ENCODE measurements around the gene CEP57L1. TPM values are rescaled to one million over a fixed set of nuclear protein-coding genes. Genes with fewer than 3 reads are reported as not detected.

The CEP57L1 gene
- total and polyA plus RNA-seq, 2 donors (not counting 1 experiment from before 2014, with no cell fraction given), result 18.6 to 36.0 TPM

GRCh38 chr6:109179507-109179906 is 84.2 kb downstream of the CEP57L1 start:
- Histone ChIP-seq H3K4me2 (ENCODE audit: extremely low read depth, insufficient read depth, low read length) (no peak overlapping the region), H3K4me1 (ENCODE audit: control insufficient read depth, extremely low read depth, insufficient read depth, low read length) (no peaks in the 10 kb centered on the region), H3K36me3 (ENCODE audit: control insufficient read depth, insufficient read depth, low read length) (no peaks in the 10 kb centered on the region), H3K27me3 (ENCODE audit: control insufficient read depth, insufficient read depth, low read length) (peaks cover 4% of the 10 kb centered on the region), H3K4me3 (replicated peaks in 1 of 4; ENCODE audit: control extremely low read depth in 1 of 4, insufficient read depth in 1 of 4, low read depth in 3 of 4, low read length in 4 of 4) (no peak overlapping the region), H3K9ac (ENCODE audit: insufficient read depth, low read length) (no peak overlapping the region), H3K79me2 (ENCODE audit: control insufficient read depth, insufficient read depth, low read length) (no peaks in the 10 kb centered on the region), H4K20me1 (ENCODE audit: control insufficient read depth, extremely low read depth, insufficient read depth, low read length) (no peaks in the 10 kb centered on the region), H3K27ac (ENCODE audit: insufficient read depth, low read length) (no peak overlapping the region), H2AFZ (ENCODE audit: low read length) (no peak overlapping the region), H3K9me3 (ENCODE audit: control insufficient read depth, insufficient read depth, low read depth, low read length) (no peaks in the 10 kb centered on the region)
- TF ChIP-seq CTCF (conservative IDR thresholded peaks at IDR 0.05 in 1 of 2, IDR thresholded peaks at IDR 0.05 in 1 of 2; ENCODE audit: low read depth in 1 of 2, low read length in 2 of 2) (no peak), EZH2 (IDR thresholded peaks at IDR 0.05; ENCODE audit: low read length, missing control alignments) (no peak)
- DNase-seq (ENCODE audit: low read depth in 2 of 2), result no peak

GRCh38 chr6:109182578-109182977 is 87.3 kb downstream of the CEP57L1 start:
- Histone ChIP-seq H3K27me3 (ENCODE audit: control insufficient read depth, insufficient read depth, low read length) (peaks cover 9% of the 10 kb centered on the region), H4K20me1 (ENCODE audit: control insufficient read depth, extremely low read depth, insufficient read depth, low read length) (no peaks in the 10 kb centered on the region), H3K79me2 (ENCODE audit: control insufficient read depth, insufficient read depth, low read length) (no peaks in the 10 kb centered on the region), H2AFZ (ENCODE audit: low read length) (no peak overlapping the region), H3K27ac (ENCODE audit: insufficient read depth, low read length) (no peak overlapping the region), H3K4me1 (ENCODE audit: control insufficient read depth, extremely low read depth, insufficient read depth, low read length) (no peaks in the 10 kb centered on the region), H3K9ac (ENCODE audit: insufficient read depth, low read length) (no peak overlapping the region), H3K9me3 (ENCODE audit: control insufficient read depth, insufficient read depth, low read depth, low read length) (no peaks in the 10 kb centered on the region), H3K4me2 (ENCODE audit: extremely low read depth, insufficient read depth, low read length) (no peak overlapping the region), H3K4me3 (replicated peaks in 1 of 4; ENCODE audit: control extremely low read depth in 1 of 4, insufficient read depth in 1 of 4, low read depth in 3 of 4, low read length in 4 of 4) (no peak overlapping the region), H3K36me3 (ENCODE audit: control insufficient read depth, insufficient read depth, low read length) (no peaks in the 10 kb centered on the region)
- no peak for DNase-seq (ENCODE audit: low read depth in 2 of 2)
- TF ChIP-seq CTCF (conservative IDR thresholded peaks at IDR 0.05 in 1 of 2, IDR thresholded peaks at IDR 0.05 in 1 of 2; ENCODE audit: low read depth in 1 of 2, low read length in 2 of 2) (no peak), EZH2 (IDR thresholded peaks at IDR 0.05; ENCODE audit: low read length, missing control alignments) (no peak)

GRCh38 chr6:109183109-109183650 is 87.9 kb downstream of the CEP57L1 start:
- Histone ChIP-seq H3K4me1 (ENCODE audit: control insufficient read depth, extremely low read depth, insufficient read depth, low read length) (no peaks in the 10 kb centered on the region), H4K20me1 (ENCODE audit: control insufficient read depth, extremely low read depth, insufficient read depth, low read length) (no peaks in the 10 kb centered on the region), H3K36me3 (ENCODE audit: control insufficient read depth, insufficient read depth, low read length) (no peaks in the 10 kb centered on the region), H2AFZ (ENCODE audit: low read length) (no peak overlapping the region), H3K79me2 (ENCODE audit: control insufficient read depth, insufficient read depth, low read length) (no peaks in the 10 kb centered on the region), H3K4me3 (replicated peaks in 1 of 4; ENCODE audit: control extremely low read depth in 1 of 4, insufficient read depth in 1 of 4, low read depth in 3 of 4, low read length in 4 of 4) (no peak overlapping the region), H3K27me3 (ENCODE audit: control insufficient read depth, insufficient read depth, low read length) (peaks cover 9% of the 10 kb centered on the region), H3K9me3 (ENCODE audit: control insufficient read depth, insufficient read depth, low read depth, low read length) (no peaks in the 10 kb centered on the region), H3K27ac (ENCODE audit: insufficient read depth, low read length) (no peak overlapping the region), H3K9ac (ENCODE audit: insufficient read depth, low read length) (no peak overlapping the region), H3K4me2 (ENCODE audit: extremely low read depth, insufficient read depth, low read length) (no peak overlapping the region)
- no peak for TF ChIP-seq EZH2 (IDR thresholded peaks at IDR 0.05; ENCODE audit: low read length, missing control alignments)
- TF ChIP-seq CTCF (conservative IDR thresholded peaks at IDR 0.05 in 1 of 2, IDR thresholded peaks at IDR 0.05 in 1 of 2; ENCODE audit: low read depth in 1 of 2, low read length in 2 of 2), result no peak
- no peak for DNase-seq (ENCODE audit: low read depth in 2 of 2)

All from fibroblast of lung (primary cell).